Uterus (tissue), 2 donors: ENCODE data around the gene IGF1R.

Experiments
- POLR2A ChIP-seq, 2 donors: fragments of 450-650 bp; IDR thresholded peaks; one replicate each; pipeline ENCODE4 v1.6.1; 2016; ENCODE audit warnings: antibody characterized with exemption in 2 of 2, mild to moderate bottlenecking in 1 of 2, moderate library complexity in 1 of 2
- TF ChIP-seq, protein P1 (sequence below), 4 experiments: fragments of 200-600 bp in 2 of 4; fragments of 450-650 bp in 2 of 4; sonication (generic) in 2 of 4; IDR thresholded peaks; one replicate each; pipeline ENCODE4 v1.5.1; 2016 to 2019; ENCODE audit warnings: antibody characterized with exemption in 4 of 4, mild to moderate bottlenecking in 2 of 4, moderate library complexity in 1 of 4

DNA sequence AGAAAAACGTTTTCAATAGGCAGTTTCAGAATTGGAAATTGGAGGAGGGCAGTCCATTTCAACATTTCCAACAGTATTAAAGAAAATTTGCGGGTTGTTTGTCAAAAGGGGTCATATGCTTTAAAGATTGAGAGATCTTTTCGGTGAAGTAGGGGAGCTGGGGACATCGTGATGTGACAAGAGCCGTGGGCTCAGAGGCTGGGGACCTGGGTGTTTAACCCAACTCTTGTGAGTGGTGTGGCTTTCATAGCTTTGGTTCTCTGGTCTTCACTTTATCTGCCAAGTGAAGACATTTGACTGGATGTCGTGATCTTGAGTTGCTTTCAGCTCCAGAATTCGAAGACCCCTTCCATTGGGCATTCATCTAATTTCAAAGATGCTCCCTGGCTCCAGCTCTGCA, 226.0 kb downstream of the IGF1R start:
- TF ChIP-seq, protein P1, sequence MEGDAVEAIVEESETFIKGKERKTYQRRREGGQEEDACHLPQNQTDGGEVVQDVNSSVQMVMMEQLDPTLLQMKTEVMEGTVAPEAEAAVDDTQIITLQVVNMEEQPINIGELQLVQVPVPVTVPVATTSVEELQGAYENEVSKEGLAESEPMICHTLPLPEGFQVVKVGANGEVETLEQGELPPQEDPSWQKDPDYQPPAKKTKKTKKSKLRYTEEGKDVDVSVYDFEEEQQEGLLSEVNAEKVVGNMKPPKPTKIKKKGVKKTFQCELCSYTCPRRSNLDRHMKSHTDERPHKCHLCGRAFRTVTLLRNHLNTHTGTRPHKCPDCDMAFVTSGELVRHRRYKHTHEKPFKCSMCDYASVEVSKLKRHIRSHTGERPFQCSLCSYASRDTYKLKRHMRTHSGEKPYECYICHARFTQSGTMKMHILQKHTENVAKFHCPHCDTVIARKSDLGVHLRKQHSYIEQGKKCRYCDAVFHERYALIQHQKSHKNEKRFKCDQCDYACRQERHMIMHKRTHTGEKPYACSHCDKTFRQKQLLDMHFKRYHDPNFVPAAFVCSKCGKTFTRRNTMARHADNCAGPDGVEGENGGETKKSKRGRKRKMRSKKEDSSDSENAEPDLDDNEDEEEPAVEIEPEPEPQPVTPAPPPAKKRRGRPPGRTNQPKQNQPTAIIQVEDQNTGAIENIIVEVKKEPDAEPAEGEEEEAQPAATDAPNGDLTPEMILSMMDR (IDR thresholded peaks at IDR 0.05) = no peak
- no peak for TF ChIP-seq POLR2A (IDR thresholded peaks at IDR 0.05)
